HG03575 (cell line): Measurements from ENCODE around the gene CDKAL1.
"Not testable (repeated sequence)": the region's sequence is repeated elsewhere in the genome, so short reads cannot be mapped to it uniquely, and the experiment has no call there.

Experiments used
- ATAC-seq: cut with Tn5 transposase; IDR thresholded peaks from one replicate; pipeline ENCODE4 v1.9.1; 2021; ENCODE audit not compliant: unreplicated experiment, insufficient number of reproducible peaks, low FRiP score; ENCODE audit errors: extremely low read depth

CDKAL1 gene

GRCh38 chr6:20542927-20543602, 8.8 kb downstream of the CDKAL1 start:
- peak; percentile 97 for ATAC-seq

GRCh38 chr6:20548264-20548663, 14.0 kb downstream of the CDKAL1 start:
- no peak for ATAC-seq

GRCh38 chr6:20549398-20549797, 15.1 kb downstream of the CDKAL1 start:
- ATAC-seq: not testable (repeated sequence)

- no peak for ATAC-seq
Observed at GRCh38 chr6:20554326-20554725, 20.1 kb downstream of the CDKAL1 start.

GRCh38 chr6:20554817-20555216, 20.6 kb downstream of the CDKAL1 start:
- ATAC-seq: no peak

GRCh38 chr6:20559924-20560551, 25.8 kb downstream of the CDKAL1 start:
- ATAC-seq: no peak

GRCh38 chr6:20563377-20563776, 29.1 kb downstream of the CDKAL1 start:
- ATAC-seq: no peak

- no peak for ATAC-seq
Observed at GRCh38 chr6:20564269-20564668, 30.0 kb downstream of the CDKAL1 start.

GRCh38 chr6:20564777-20565176, 30.5 kb downstream of the CDKAL1 start:
- no peak for ATAC-seq

GRCh38 chr6:20565342-20565741, 31.1 kb downstream of the CDKAL1 start:
- ATAC-seq: no peak

- ATAC-seq: no peak
Observed at GRCh38 chr6:20566109-20566508, 31.9 kb downstream of the CDKAL1 start.

- no peak for ATAC-seq
Observed at GRCh38 chr6:20569000-20569610, 34.8 kb downstream of the CDKAL1 start.

GRCh38 chr6:20571261-20571660, 37.0 kb downstream of the CDKAL1 start:
- ATAC-seq: no peak

- no peak for ATAC-seq
Observed at GRCh38 chr6:20572288-20572687, 38.0 kb downstream of the CDKAL1 start.

- no peak for ATAC-seq
Observed at GRCh38 chr6:20572940-20573339, 38.7 kb downstream of the CDKAL1 start.

GRCh38 chr6:20574355-20574754, 40.1 kb downstream of the CDKAL1 start:
- ATAC-seq: no peak

- ATAC-seq: no peak
Observed at GRCh38 chr6:20575125-20575524, 40.9 kb downstream of the CDKAL1 start.

GRCh38 chr6:20575704-20576451, 41.6 kb downstream of the CDKAL1 start:
- ATAC-seq: no peak

- no peak for ATAC-seq
Observed at GRCh38 chr6:20577173-20577688, 43.0 kb downstream of the CDKAL1 start.

GRCh38 chr6:20581070-20581469, 46.8 kb downstream of the CDKAL1 start:
- no peak for ATAC-seq
